Mucosa of descending colon (tissue), 3 donors: ENCODE measurements around the gene MED14. TPM values are rescaled to one million over a fixed set of nuclear protein-coding genes. Genes with fewer than 3 reads are reported as not detected.

ENCODE experiments used
- ATAC-seq: fragments of 200-7000 bp; cut with Tn5 transposase; one replicate; pipeline ENCODE4 v1.9.1; 2020; ENCODE audit warnings: mild to moderate bottlenecking, moderate library complexity
- DNase-seq, 3 donors: peaks; one replicate each; pipeline ENCODE4 v3.0.0-alpha.2; 2020
- H3K36me3 ChIP-seq: fragments of 200-600 bp; one replicate; pipeline ENCODE4 v1.8.0; 2021; ENCODE audit warnings: low read depth, mild to moderate bottlenecking
- H3K4me1 ChIP-seq: fragments of 200-600 bp; one replicate; pipeline ENCODE4 v1.8.0; 2021; ENCODE audit warnings: low read depth, mild to moderate bottlenecking
- H3K4me3 ChIP-seq: fragments of 200-600 bp; one replicate; pipeline ENCODE4 v1.8.0; 2021; ENCODE audit warnings: mild to moderate bottlenecking
- H3K9me3 ChIP-seq: fragments of 200-600 bp; one replicate; pipeline ENCODE4 v1.8.0; 2021; ENCODE audit warnings: mild to moderate bottlenecking
- intact Hi-C, 2 donors: fragments of 100-400 bp; cut with DNase I in 1 of 2; cut with micrococcal nuclease in 1 of 2; formaldehyde crosslinking; loops; one replicate each; pipeline versions ENCODE4 v1.11.0 to v1.11.1; 2022; cut with DNase I, micrococcal nuclease
- total RNA-seq, 3 donors: library from RNA; stranded (reverse); fragmentation: NEBNext Ultra II Directional in 2 of 3; extraction: Animal tissue kit (Norgen Biotek cat#: 25700) in 2 of 3; gene quantifications; one replicate each; pipeline versions ENCODE4 v1.2.1 to v1.2.4, GENCODE V29; 2021 to 2023
- TF ChIP-seq, protein P1 (sequence below): fragments of 200-600 bp; IDR thresholded peaks from one replicate; pipeline ENCODE4 v1.8.0; 2022; ENCODE audit warnings: antibody characterized with exemption, mild to moderate bottlenecking
- donor health status: DM: no; HTN: no; CAD: no; lungs with moderate emphysema.
- donor health status: DM: no; HTN: no; CAD: no.
- donor health status: DM: no; HTN: yes; CAD: no.

Gene MED14
- total RNA-seq, 3 donors from 2014 or later, result 49.2 to 71.8 (median 57.1) TPM

DNA sequence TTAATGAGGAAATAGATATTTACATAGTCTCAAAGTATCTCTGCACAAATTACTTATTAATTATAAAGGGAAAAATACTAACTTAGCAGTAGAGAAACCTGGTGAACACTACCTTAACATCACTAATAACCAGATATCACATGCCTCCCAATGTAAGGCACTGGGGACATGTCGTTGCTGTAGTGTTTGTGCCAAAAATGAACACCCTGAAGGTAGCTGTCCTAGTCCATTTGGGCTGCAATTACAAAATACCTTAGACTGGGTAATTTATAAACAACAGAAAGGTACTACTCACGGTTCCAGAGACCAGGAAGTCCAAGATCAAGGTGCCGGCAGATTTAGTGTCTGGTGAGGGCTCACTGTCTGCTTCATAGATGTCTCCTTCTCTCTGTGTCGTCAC, 122.8 kb downstream of the MED14 start:
- TF ChIP-seq, protein P1, sequence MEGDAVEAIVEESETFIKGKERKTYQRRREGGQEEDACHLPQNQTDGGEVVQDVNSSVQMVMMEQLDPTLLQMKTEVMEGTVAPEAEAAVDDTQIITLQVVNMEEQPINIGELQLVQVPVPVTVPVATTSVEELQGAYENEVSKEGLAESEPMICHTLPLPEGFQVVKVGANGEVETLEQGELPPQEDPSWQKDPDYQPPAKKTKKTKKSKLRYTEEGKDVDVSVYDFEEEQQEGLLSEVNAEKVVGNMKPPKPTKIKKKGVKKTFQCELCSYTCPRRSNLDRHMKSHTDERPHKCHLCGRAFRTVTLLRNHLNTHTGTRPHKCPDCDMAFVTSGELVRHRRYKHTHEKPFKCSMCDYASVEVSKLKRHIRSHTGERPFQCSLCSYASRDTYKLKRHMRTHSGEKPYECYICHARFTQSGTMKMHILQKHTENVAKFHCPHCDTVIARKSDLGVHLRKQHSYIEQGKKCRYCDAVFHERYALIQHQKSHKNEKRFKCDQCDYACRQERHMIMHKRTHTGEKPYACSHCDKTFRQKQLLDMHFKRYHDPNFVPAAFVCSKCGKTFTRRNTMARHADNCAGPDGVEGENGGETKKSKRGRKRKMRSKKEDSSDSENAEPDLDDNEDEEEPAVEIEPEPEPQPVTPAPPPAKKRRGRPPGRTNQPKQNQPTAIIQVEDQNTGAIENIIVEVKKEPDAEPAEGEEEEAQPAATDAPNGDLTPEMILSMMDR, result no peak
- ATAC-seq (no peak), DNase-seq (no peak)
- intact Hi-C loops, result loop anchor here in 1 of 2 donors (2.0 kb wide), 1 partner anchor 14 kb away; no protein-coding TSS in a partner anchor
- Histone ChIP-seq H3K4me1 (no peaks in the 10 kb centered on the region), H3K36me3 (no peaks in the 10 kb centered on the region), H3K9me3 (no peaks in the 10 kb centered on the region), H3K4me3 (no peak overlapping the region)

DNA sequence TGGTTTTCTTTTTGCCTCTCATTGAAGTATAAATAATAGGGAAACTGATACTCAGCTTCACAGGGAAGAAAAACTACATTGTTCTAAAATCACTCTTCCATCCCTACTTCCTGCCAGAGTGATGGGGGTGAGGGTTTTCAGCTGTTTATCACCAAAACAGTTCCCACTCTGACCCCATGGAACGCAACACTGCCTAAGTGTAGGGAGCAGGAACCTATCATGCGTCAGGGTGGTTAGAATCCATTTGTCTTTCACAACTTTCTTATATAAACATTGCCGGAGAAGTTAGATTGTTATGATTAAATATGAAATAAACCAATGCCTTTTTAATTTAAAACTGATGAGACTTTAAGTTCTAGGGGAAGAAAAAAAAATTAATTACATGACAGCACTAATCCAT, 128.0 kb downstream of the MED14 start:
- ATAC-seq (no peak), DNase-seq (no peak)
- Histone ChIP-seq H3K36me3 (no peaks in the 10 kb centered on the region), H3K4me3 (no peak overlapping the region), H3K9me3 (no peaks in the 10 kb centered on the region), H3K4me1 (no peaks in the 10 kb centered on the region)
- TF ChIP-seq, protein P1, result no peak
- intact Hi-C loops, result no loop called here

DNA sequence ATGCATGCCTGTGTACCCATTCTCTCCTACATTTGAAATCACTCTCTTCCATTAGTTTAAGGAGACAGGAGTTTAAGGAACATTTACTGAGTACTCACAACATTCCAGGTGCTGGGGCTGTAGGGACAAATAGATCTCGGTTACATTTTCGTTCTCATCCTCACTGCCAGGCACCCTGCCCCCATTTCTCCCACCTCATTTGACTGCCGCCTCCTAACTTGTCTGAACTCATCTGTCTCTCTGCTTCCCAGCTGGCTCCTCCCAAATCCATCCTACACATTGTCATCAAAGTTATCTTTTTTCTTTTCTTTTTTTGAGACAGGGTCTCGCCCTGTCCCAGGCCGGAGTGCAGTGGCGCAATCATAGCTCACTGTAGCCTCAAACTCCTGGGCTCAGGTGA, 131.9 kb downstream of the MED14 start:
- no peak for DNase-seq
- H3K4me3 ChIP-seq, result no peak overlapping the region
- intact Hi-C loops, result no loop called here
- no peak for ATAC-seq
- H3K36me3 ChIP-seq, result no peaks in the 10 kb centered on the region
- no peaks in the 10 kb centered on the region for H3K9me3 ChIP-seq
- H3K4me1 ChIP-seq, result no peaks in the 10 kb centered on the region
- TF ChIP-seq, protein P1, result no peak

Other genes with a start within 250 kb of the MED14 start
- gene ATP6AP2, start 154.6 kb downstream of the MED14 start, total RNA-seq, result 10 to 100 TPM; 81.1 to 94.2 (median 87.3) TPM
- not detected for gene MPC1L, start 112.1 kb downstream of the MED14 start, total RNA-seq
- 10 to 100 TPM; 11.2 to 18.9 (median 18.2) TPM for gene CXorf38, start 88.0 kb downstream of the MED14 start, total RNA-seq